Activated naive CD4-positive, alpha-beta T cell treated with anti-CD3 and anti-CD28 coated beads, Interleukin-2, amount 50 U/mL, for 72 hours (primary cell): ENCODE data around the gene ZIC4. TPM values are rescaled to one million over a fixed set of nuclear protein-coding genes. Genes with fewer than 3 reads are reported as not detected.

Experiments used
- ATAC-seq, 2 donors: fragments of 150-1000 bp; cut with Tn5 transposase; 2 replicates each; pipeline ENCODE4 v1.10.0; 2021; ENCODE audit warnings: mild to moderate bottlenecking in 2 of 2, moderate library complexity in 2 of 2
- DNase-seq, 2 donors: peaks; one replicate each; pipeline ENCODE4 v3.0.0; 2021 to 2022; ENCODE audit warnings: low spot score in 2 of 2
- H3K27ac Mint-ChIP-seq, 2 donors: one replicate each; pipeline ENCODE4 v1.8.0; 2022; ENCODE audit warnings: mild to moderate bottlenecking in 2 of 2, mixed read lengths in 2 of 2
- H3K36me3 Mint-ChIP-seq, 2 donors: one replicate each; pipeline ENCODE4 v1.8.0; 2022; ENCODE audit warnings: mixed read lengths in 2 of 2
- H3K9me3 Mint-ChIP-seq, 2 donors: one replicate each; pipeline ENCODE4 v1.8.0; 2022; ENCODE audit warnings: mixed read lengths in 2 of 2
- total RNA-seq, 2 donors: library from RNA; stranded (reverse); gene quantifications; one replicate each; pipeline ENCODE4 v1.2.3, GENCODE V29; 2022

ZIC4 gene
- total RNA-seq, 2 donors from 2014 or later: not detected

GRCh38 chr3:147371771-147372340, 34.5 kb downstream of the ZIC4 start:
- ATAC-seq (no peak), DNase-seq (no peak)
- H3K27ac Mint-ChIP-seq: no peak overlapping the region
- peaks cover 0 to 13% of the 10 kb centered on the region in 2 donors for H3K9me3 Mint-ChIP-seq
- peaks cover 28 to 48% of the 10 kb centered on the region in 2 donors for H3K36me3 Mint-ChIP-seq

GRCh38 chr3:147371140-147371539, 35.2 kb downstream of the ZIC4 start:
- peaks cover 0 to 13% of the 10 kb centered on the region in 2 donors for H3K9me3 Mint-ChIP-seq
- peak overlapping the region in 1 of 2 donors; percentile 44 for H3K27ac Mint-ChIP-seq
- ATAC-seq (no peak), DNase-seq (no peak)
- H3K36me3 Mint-ChIP-seq: peaks cover 28 to 48% of the 10 kb centered on the region in 2 donors

- ATAC-seq: no peak
- Mint-ChIP-seq H3K9me3 (peaks cover 0 to 13% of the 10 kb centered on the region in 2 donors), H3K36me3 (peaks cover 28 to 48% of the 10 kb centered on the region in 2 donors), H3K27ac (no peak overlapping the region)
- no peak for DNase-seq
Measured at GRCh38 chr3:147370349-147370748, 36.0 kb downstream of the ZIC4 start.

GRCh38 chr3:147369661-147370123, 36.7 kb downstream of the ZIC4 start:
- no peak overlapping the region for H3K27ac Mint-ChIP-seq
- peaks cover 0 to 18% of the 10 kb centered on the region in 2 donors for H3K9me3 Mint-ChIP-seq
- H3K36me3 Mint-ChIP-seq: peaks cover 28 to 54% of the 10 kb centered on the region in 2 donors
- no peak for ATAC-seq
- DNase-seq: no peak

GRCh38 chr3:147369231-147369630, 37.1 kb downstream of the ZIC4 start:
- no peak overlapping the region for H3K27ac Mint-ChIP-seq
- ATAC-seq (no peak), DNase-seq (no peak)
- peaks cover 0 to 23% of the 10 kb centered on the region in 2 donors for H3K9me3 Mint-ChIP-seq
- H3K36me3 Mint-ChIP-seq: peaks cover 28 to 58% of the 10 kb centered on the region in 2 donors

- Mint-ChIP-seq H3K9me3 (peaks cover 0 to 23% of the 10 kb centered on the region in 2 donors), H3K36me3 (peaks cover 28 to 62% of the 10 kb centered on the region in 2 donors), H3K27ac (no peak overlapping the region)
- no peak for ATAC-seq
- DNase-seq: no peak
Measured at GRCh38 chr3:147368561-147369221, 37.7 kb downstream of the ZIC4 start.

- peaks cover 24 to 58% of the 10 kb centered on the region in 2 donors for H3K36me3 Mint-ChIP-seq
- H3K27ac Mint-ChIP-seq: no peak overlapping the region
- ATAC-seq (no peak), DNase-seq (no peak)
- H3K9me3 Mint-ChIP-seq: peaks cover 0 to 23% of the 10 kb centered on the region in 2 donors
Measured at GRCh38 chr3:147368151-147368550, 38.2 kb downstream of the ZIC4 start.

- Mint-ChIP-seq H3K36me3 (peaks cover 23 to 54% of the 10 kb centered on the region in 2 donors), H3K27ac (no peak overlapping the region), H3K9me3 (peaks cover 0 to 23% of the 10 kb centered on the region in 2 donors)
- no peak for ATAC-seq
- no peak for DNase-seq
Measured at GRCh38 chr3:147367676-147368075, 38.7 kb downstream of the ZIC4 start.

- no peak for DNase-seq
- ATAC-seq: no peak
- Mint-ChIP-seq H3K9me3 (peaks cover 0 to 17% of the 10 kb centered on the region in 2 donors), H3K36me3 (peaks cover 13 to 48% of the 10 kb centered on the region in 2 donors), H3K27ac (no peak overlapping the region)
Measured at GRCh38 chr3:147365196-147366115, 40.9 kb downstream of the ZIC4 start.

- peaks cover 13 to 48% of the 10 kb centered on the region in 2 donors for H3K36me3 Mint-ChIP-seq
- ATAC-seq (no peak), DNase-seq (no peak)
- peaks cover 0 to 14% of the 10 kb centered on the region in 2 donors for H3K9me3 Mint-ChIP-seq
- H3K27ac Mint-ChIP-seq: no peak overlapping the region
Measured at GRCh38 chr3:147364771-147365170, 41.6 kb downstream of the ZIC4 start.

- no peak overlapping the region for H3K27ac Mint-ChIP-seq
- ATAC-seq (peak in 1 of 2 donors; percentile 57), DNase-seq (peak in 1 of 2 donors; percentile 69)
- H3K36me3 Mint-ChIP-seq: peaks cover 20 to 49% of the 10 kb centered on the region in 2 donors
- peaks cover 9 to 10% of the 10 kb centered on the region in 2 donors for H3K9me3 Mint-ChIP-seq
Measured at GRCh38 chr3:147361454-147362420, 44.6 kb downstream of the ZIC4 start.

GRCh38 chr3:147360646-147361453, 45.5 kb downstream of the ZIC4 start:
- ATAC-seq (no peak), DNase-seq (no peak)
- Mint-ChIP-seq H3K9me3 (peaks cover 9 to 10% of the 10 kb centered on the region in 2 donors), H3K36me3 (peaks cover 24 to 53% of the 10 kb centered on the region in 2 donors), H3K27ac (peak overlapping the region in 1 of 2 donors; percentile 14)

GRCh38 chr3:147360051-147360439, 46.3 kb downstream of the ZIC4 start:
- Mint-ChIP-seq H3K9me3 (peaks cover 13% of the 10 kb centered on the region in 2 donors), H3K36me3 (peaks cover 28 to 54% of the 10 kb centered on the region in 2 donors), H3K27ac (no peak overlapping the region)
- no peak for DNase-seq
- ATAC-seq: no peak

- DNase-seq: no peak
- H3K9me3 Mint-ChIP-seq: peaks cover 6 to 13% of the 10 kb centered on the region in 2 donors
- ATAC-seq: no peak
- peaks cover 30 to 51% of the 10 kb centered on the region in 2 donors for H3K36me3 Mint-ChIP-seq
- H3K27ac Mint-ChIP-seq: no peak overlapping the region
Measured at GRCh38 chr3:147359177-147360050, 46.9 kb downstream of the ZIC4 start.
